ENCODE results near the gene TC2N. TPM values are rescaled to one million over a fixed set of nuclear protein-coding genes. Genes with fewer than 3 reads are reported as not detected.

Gene TC2N
- total RNA-seq, 1 experiment from 2014 or later: 16.4 TPM

DNA sequence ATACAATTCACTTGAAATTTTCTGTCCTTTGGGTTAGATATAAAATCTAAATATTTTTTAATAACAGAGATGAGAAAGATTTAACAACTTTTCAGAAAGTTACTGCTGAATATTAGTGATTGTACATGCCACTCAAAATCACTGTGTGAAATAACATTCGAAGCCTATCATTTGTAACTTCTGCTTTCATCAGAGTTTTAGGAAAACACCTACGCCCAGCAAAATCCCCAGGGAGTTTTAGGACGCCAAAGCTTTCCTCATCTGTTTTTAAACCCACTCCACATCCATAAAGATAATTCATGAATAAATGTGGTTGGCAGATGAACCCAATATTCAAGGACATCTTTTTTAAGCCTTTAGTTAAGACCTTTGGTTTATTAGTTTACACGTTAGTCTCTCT, 23.9 kb downstream of the TC2N start:
- Mint-ChIP-seq H3K36me3 (ENCODE audit: insufficient read depth in 1 of 3, low read depth in 3 of 3) (no peaks in the 10 kb centered on the region), H3K9me3 (no peaks in the 10 kb centered on the region), H3K27ac (no peak overlapping the region), H3K27me3 (ENCODE audit: low read depth) (peaks cover 2% of the 10 kb centered on the region), H3K4me3 (no peak overlapping the region), H3K4me1 (peaks cover 0 to 3% of the 10 kb centered on the region in 2 experiments; a peak in 1 of 4 replicates)
- Histone ChIP-seq H3K4ac (ENCODE audit: low read depth, low read length) (no peak overlapping the region), H2BK12ac (ENCODE audit: insufficient read length, low read depth, low read length) (no peak overlapping the region), H2AK5ac (ENCODE audit: insufficient read length, low read length) (no peak overlapping the region), H3K79me2 (ENCODE audit: insufficient read depth, low read length) (no peaks in the 10 kb centered on the region), H3K9ac (ENCODE audit: extremely low read depth, insufficient read length, low read length) (no peak overlapping the region), H4K5ac (ENCODE audit: insufficient read length, low read depth, low read length) (no peak overlapping the region), H2BK120ac (ENCODE audit: low read depth, low read length, poor library complexity, severe bottlenecking) (no peak overlapping the region), H3K18ac (ENCODE audit: insufficient read length, low read depth, low read length) (no peak overlapping the region), H3K23me2 (ENCODE audit: insufficient read length, low read depth, low read length, poor library complexity, severe bottlenecking) (no peaks in the 10 kb centered on the region), H3K27me3 (ENCODE audit: insufficient read depth, low read length) (no peaks in the 10 kb centered on the region), H3K14ac (ENCODE audit: insufficient read depth, low read length) (no peak overlapping the region), H3K9me3 (ENCODE audit: control insufficient read depth, low read depth, low read length) (no peaks in the 10 kb centered on the region), H3K4me1 (ENCODE audit: insufficient read depth, low read length) (no peaks in the 10 kb centered on the region), H3K79me1 (ENCODE audit: insufficient read depth, low read depth, low read length, poor library complexity, severe bottlenecking) (no peaks in the 10 kb centered on the region), H3T11ph (ENCODE audit: low read length) (no peak overlapping the region), H2BK5ac (ENCODE audit: insufficient read length, low read length) (no peak overlapping the region), H3K56ac (ENCODE audit: insufficient read length, low read depth, low read length) (no peak overlapping the region), H2AFZ (ENCODE audit: low read length) (no peak overlapping the region), H3K27ac (ENCODE audit: insufficient read length, low read depth, low read length) (no peak overlapping the region), H2BK20ac (ENCODE audit: low read depth, low read length, poor library complexity, severe bottlenecking) (no peak overlapping the region), H4K20me1 (ENCODE audit: control insufficient read depth, insufficient read depth, insufficient read length) (no peaks in the 10 kb centered on the region), H2BK15ac (ENCODE audit: low read depth, low read length) (no peak overlapping the region), H3K4me2 (ENCODE audit: insufficient read depth, insufficient read length, low read length) (no peak overlapping the region), H3K23ac (ENCODE audit: insufficient read length, low read depth, low read length) (no peak overlapping the region), H4K8ac (replicated peaks; ENCODE audit: insufficient read length, low read depth, low read length) (no peak overlapping the region), H4K91ac (ENCODE audit: insufficient read length, low read depth, low read length) (no peak overlapping the region)
- TF ChIP-seq, protein P1, sequence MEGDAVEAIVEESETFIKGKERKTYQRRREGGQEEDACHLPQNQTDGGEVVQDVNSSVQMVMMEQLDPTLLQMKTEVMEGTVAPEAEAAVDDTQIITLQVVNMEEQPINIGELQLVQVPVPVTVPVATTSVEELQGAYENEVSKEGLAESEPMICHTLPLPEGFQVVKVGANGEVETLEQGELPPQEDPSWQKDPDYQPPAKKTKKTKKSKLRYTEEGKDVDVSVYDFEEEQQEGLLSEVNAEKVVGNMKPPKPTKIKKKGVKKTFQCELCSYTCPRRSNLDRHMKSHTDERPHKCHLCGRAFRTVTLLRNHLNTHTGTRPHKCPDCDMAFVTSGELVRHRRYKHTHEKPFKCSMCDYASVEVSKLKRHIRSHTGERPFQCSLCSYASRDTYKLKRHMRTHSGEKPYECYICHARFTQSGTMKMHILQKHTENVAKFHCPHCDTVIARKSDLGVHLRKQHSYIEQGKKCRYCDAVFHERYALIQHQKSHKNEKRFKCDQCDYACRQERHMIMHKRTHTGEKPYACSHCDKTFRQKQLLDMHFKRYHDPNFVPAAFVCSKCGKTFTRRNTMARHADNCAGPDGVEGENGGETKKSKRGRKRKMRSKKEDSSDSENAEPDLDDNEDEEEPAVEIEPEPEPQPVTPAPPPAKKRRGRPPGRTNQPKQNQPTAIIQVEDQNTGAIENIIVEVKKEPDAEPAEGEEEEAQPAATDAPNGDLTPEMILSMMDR (conservative IDR thresholded peaks at IDR 0.05): no peak
- WGBS (ENCODE audit: extremely low coverage, insufficient read length, low lambda C conversion rate): no CpG with 5 or more reads among the region's 4 CpGs
- no peak for DNase-seq
